ENCODE results near the gene SPINK4.
A peak's percentile ranks its signal among the peaks of the same experiment; 100 is the strongest.

Gene SPINK4

DNA sequence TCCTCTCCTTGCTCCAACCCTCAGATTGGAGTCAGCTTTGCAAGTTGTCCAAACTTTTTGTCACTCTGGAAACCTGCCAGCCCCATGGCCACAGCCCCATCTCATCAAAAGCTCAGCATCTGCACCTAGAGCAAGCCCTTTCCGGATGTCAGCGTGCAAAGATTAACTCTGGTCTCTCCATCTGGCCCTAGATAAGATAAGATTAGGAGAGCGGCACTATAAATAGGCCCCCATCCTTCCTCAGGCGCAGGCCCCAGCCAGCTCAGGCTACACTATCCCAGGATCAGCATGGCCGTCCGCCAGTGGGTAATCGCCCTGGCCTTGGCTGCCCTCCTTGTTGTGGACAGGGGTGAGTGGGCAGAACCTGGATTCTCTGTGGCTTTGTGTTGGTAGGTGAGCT, at the start of gene SPINK4:
TSS of gene SPINK4 (plus strand) at position 247 of the 400 bp plus-strand sequence. CDS start at position 289, 42 bp downstream.
- TF ChIP-seq GATA2 (IDR thresholded peaks at IDR 0.05; ENCODE audit: low read depth, low read length) (peak; percentile 98), GATA3 (IDR thresholded peaks at IDR 0.05; ENCODE audit: low read depth, low read length) (peak; percentile 88)

GRCh38 chr9:33192493-33193255, 47.3 kb upstream of the SPINK4 start:
- TF ChIP-seq GATA2 (IDR thresholded peaks at IDR 0.05; ENCODE audit: low read depth, low read length) = no peak
- TF ChIP-seq GATA3 (IDR thresholded peaks at IDR 0.05; ENCODE audit: low read depth, low read length) = no peak

DNA sequence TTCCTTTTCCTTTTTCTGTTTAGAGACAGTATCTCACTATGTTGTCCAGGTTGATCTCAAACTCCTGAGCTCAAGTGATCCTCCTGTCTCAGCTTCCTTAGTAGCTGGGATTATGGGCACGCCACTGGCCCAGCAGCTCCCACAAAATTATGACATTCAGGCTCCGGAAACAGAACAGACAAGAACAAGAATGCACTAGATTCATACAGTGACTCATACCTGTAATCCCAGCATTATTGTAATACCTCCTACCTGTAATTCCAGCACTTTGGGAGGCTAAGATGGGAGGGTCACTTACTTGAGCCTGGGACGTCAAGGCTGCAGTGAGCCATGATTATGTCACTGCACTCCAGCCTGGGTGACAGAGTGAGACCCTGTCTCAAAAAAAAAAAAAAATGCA, 46.1 kb upstream of the SPINK4 start:
- TF ChIP-seq GATA2 (IDR thresholded peaks at IDR 0.05; ENCODE audit: low read depth, low read length) (no peak), GATA3 (IDR thresholded peaks at IDR 0.05; ENCODE audit: low read depth, low read length) (no peak)

GRCh38 chr9:33196736-33197135, 43.2 kb upstream of the SPINK4 start:
- no peak for TF ChIP-seq GATA2 (IDR thresholded peaks at IDR 0.05; ENCODE audit: low read depth, low read length)
- no peak for TF ChIP-seq GATA3 (IDR thresholded peaks at IDR 0.05; ENCODE audit: low read depth, low read length)

DNA sequence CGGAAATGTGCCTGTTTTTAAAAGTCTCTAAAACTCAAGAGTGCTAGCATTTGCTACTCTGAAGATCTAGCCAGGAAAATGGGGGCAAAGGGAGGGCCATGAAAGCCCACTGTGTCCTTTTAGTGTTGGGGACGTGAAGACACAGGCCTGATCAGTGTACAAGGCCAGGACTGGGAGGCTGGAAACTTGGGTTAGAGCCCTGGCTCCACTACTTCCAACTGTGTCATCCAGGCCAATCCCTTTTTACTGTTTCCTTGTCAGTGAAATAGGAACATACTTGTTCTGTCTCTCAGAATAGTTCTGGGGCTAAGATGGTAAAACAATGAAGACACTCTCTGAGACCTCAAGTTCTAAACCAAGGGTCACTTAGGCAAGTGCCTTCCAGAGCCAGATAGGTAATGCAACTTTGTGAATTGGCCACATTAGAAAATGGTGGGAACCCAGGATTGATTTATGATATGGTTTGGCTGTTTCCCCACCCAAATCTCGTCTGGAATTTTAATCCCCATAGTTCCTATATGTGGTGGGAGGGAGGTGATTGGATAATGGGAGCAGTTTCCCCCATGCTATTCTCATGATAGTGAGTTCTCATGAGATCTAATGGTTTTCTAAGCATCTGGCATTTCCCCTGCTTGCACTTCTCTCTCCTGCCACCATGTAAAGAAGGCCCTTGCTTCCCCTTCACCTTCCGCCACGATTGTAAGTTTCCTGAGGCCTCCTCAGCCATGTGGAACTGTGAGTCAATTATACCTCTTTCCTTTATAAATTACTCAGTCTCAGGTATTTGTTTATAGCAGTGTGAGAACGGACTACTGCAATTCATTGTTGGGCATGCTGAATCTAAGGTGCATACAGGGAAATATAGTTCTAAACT, 42.5 kb upstream of the SPINK4 start:
- TF ChIP-seq GATA2 (IDR thresholded peaks at IDR 0.05; ENCODE audit: low read depth, low read length) (no peak), GATA3 (IDR thresholded peaks at IDR 0.05; ENCODE audit: low read depth, low read length) (no peak)

- TF ChIP-seq GATA3 (IDR thresholded peaks at IDR 0.05; ENCODE audit: low read depth, low read length) = no peak
- TF ChIP-seq GATA2 (IDR thresholded peaks at IDR 0.05; ENCODE audit: low read depth, low read length) = no peak
Observed at GRCh38 chr9:33198165-33198564, 41.8 kb upstream of the SPINK4 start.

GRCh38 chr9:33202018-33202417, 37.9 kb upstream of the SPINK4 start:
- TF ChIP-seq GATA2 (IDR thresholded peaks at IDR 0.05; ENCODE audit: low read depth, low read length) = no peak
- TF ChIP-seq GATA3 (IDR thresholded peaks at IDR 0.05; ENCODE audit: low read depth, low read length) = no peak

- TF ChIP-seq GATA2 (IDR thresholded peaks at IDR 0.05; ENCODE audit: low read depth, low read length) (no peak), GATA3 (IDR thresholded peaks at IDR 0.05; ENCODE audit: low read depth, low read length) (no peak)
Observed at GRCh38 chr9:33202552-33203201, 37.3 kb upstream of the SPINK4 start.

GRCh38 chr9:33209394-33209793, 30.6 kb upstream of the SPINK4 start:
- TF ChIP-seq GATA2 (IDR thresholded peaks at IDR 0.05; ENCODE audit: low read depth, low read length) = no peak
- no peak for TF ChIP-seq GATA3 (IDR thresholded peaks at IDR 0.05; ENCODE audit: low read depth, low read length)

DNA sequence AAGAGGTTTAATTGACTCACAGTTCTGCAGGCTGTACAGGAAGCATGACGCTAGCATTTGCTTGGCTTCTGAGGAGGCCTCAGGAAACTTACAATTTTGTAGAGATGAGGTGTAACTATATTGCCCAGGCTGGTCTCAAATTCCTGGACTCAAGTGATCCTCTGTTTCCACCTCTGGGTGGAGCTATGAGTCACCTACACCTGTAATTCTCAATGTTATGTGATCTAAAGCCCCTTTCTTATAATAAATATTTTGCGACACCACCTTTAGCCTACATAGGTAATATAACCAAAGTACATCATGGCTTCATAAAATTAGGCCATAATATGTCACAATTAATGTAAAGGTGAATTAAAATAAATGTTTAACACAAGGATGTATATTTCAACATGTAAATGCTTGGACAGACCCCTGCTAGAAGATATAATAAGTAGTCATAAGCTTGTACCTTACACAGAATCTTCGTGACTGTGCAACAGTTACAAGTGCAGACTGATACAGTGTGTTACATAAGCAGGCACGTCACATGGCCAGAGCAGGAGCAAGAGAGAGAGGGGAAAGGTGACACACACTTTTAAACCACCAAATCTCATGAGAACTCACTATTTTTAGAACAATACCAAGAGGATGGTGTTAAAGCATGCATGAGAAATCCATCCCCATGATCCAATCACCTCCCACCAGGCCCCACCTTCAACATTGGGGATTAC, 29.8 kb upstream of the SPINK4 start:
- TF ChIP-seq GATA3 (IDR thresholded peaks at IDR 0.05; ENCODE audit: low read depth, low read length) (no peak), GATA2 (IDR thresholded peaks at IDR 0.05; ENCODE audit: low read depth, low read length) (no peak)

- TF ChIP-seq GATA3 (IDR thresholded peaks at IDR 0.05; ENCODE audit: low read depth, low read length) (no peak), GATA2 (IDR thresholded peaks at IDR 0.05; ENCODE audit: low read depth, low read length) (no peak)
Observed at GRCh38 chr9:33211695-33212393, 28.1 kb upstream of the SPINK4 start.

DNA sequence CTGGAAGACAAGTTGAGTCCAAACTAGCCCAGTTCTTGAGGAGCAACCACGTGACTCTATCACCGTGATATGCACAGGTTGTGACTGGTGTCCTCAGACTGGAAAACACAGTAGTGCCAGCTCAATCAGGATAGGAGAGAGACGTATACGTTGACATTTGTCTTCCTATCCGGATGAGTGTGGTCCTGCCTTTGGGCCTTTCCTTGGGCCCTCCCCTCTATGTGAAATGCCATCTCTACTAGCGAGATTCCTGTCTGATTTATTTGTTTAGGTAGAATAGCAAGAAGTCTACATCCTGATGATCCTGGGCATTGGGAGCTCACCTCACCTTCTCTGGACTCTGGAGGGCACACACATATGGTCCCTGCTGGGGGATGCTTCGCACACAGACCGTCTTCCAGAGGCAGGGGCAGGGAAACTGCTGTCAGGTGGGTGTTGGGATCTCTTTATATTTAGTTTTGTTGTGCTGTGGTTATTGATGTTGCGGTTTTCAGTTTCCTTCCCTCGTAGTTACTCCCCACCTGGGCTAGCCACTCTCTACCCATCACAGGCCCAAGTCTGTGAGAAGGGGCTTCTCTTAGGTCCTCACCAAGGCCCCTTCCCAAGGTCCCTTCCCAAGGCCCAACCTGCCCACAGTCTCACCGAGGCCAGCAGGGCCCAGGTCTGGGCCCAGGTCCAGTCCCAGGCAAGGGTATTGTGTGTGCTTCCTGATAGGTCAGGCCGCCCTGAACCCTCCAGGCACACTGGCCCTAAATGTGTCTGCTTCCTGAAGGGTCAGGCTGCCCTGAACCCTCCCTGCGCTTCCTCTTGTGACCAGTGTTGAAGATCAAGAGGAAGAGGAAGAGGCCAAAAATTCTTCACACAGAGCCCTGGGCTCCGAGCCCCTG, 19.0 kb upstream of the SPINK4 start:
- no peak for TF ChIP-seq GATA2 (IDR thresholded peaks at IDR 0.05; ENCODE audit: low read depth, low read length)
- no peak for TF ChIP-seq GATA3 (IDR thresholded peaks at IDR 0.05; ENCODE audit: low read depth, low read length)
